Neural progenitor cell (in vitro differentiated cells): Measurements from ENCODE around the gene SCP2D1. TPM values are rescaled to one million over a fixed set of nuclear protein-coding genes. Genes with fewer than 3 reads are reported as not detected.

Experiments used
- DNase-seq: peaks from one replicate; pipeline ENCODE4 v3.0.0-alpha.2; 2016; ENCODE audit warnings: low spot score
- H2AFZ ChIP-seq: fragments of 200-600 bp; sonication (generic); replicated peaks from 2 replicates; pipeline ENCODE4 v1.6.1; 2016; ENCODE audit warnings: antibody characterized with exemption
- H3F3A ChIP-seq: fragments of 200-600 bp; sonication (generic); 2 replicates; pipeline ENCODE4 v1.6.1; 2016; ENCODE audit warnings: antibody characterized with exemption, low read depth
- H3K27ac ChIP-seq: fragments of 200-600 bp; sonication (generic); 2 replicates; pipeline ENCODE4 v1.5.1; 2016; ENCODE audit warnings: mild to moderate bottlenecking
- H3K27me3 ChIP-seq: fragments of 200-600 bp; sonication (generic); 2 replicates; pipeline ENCODE4 v1.6.1; 2016; ENCODE audit warnings: mild to moderate bottlenecking, moderate library complexity
- H3K36me3 ChIP-seq: fragments of 200-600 bp; sonication (generic); 2 replicates; pipeline ENCODE4 v1.5.1; 2016
- H3K4me1 ChIP-seq: fragments of 200-600 bp; sonication (generic); 2 replicates; pipeline ENCODE4 v1.6.1; 2016; ENCODE audit warnings: mixed run types
- H3K4me2 ChIP-seq: fragments of 200-600 bp; sonication (generic); 2 replicates; pipeline ENCODE4 v1.6.1; 2016
- H3K4me3 ChIP-seq: fragments of 200-600 bp; sonication (generic); 2 replicates; pipeline ENCODE4 v1.5.1; 2016
- H3K79me2 ChIP-seq: fragments of 200-600 bp; sonication (generic); 2 replicates; pipeline ENCODE4 v1.6.1; 2016; ENCODE audit warnings: low read depth
- H3K9ac ChIP-seq: fragments of 200-600 bp; sonication (generic); 2 replicates; pipeline ENCODE4 v1.6.1; 2016
- H3K9me3 ChIP-seq: fragments of 200-600 bp; sonication (generic); 2 replicates; pipeline ENCODE4 v1.5.1; 2016; ENCODE audit warnings: low read depth
- H4K20me1 ChIP-seq: fragments of 200-600 bp; sonication (generic); 2 replicates; pipeline ENCODE4 v1.6.1; 2016; ENCODE audit warnings: low read depth
- H3K27ac Mint-ChIP-seq: 3 replicates; pipeline ENCODE4 v1.8.0; 2021; ENCODE audit warnings: mixed read lengths
- H3K27me3 Mint-ChIP-seq: 2 replicates; pipeline ENCODE4 v1.8.0; 2022; ENCODE audit warnings: low read depth, mild to moderate bottlenecking, inconsistent platforms, moderate library complexity, mixed read lengths; ENCODE audit not compliant: insufficient read depth
- H3K36me3 Mint-ChIP-seq: 3 replicates; pipeline ENCODE4 v1.8.0; 2021; ENCODE audit warnings: mixed read lengths
- H3K4me1 Mint-ChIP-seq: 3 replicates; pipeline ENCODE4 v1.8.0; 2021; ENCODE audit warnings: mixed read lengths
- H3K4me3 Mint-ChIP-seq: 3 replicates; pipeline ENCODE4 v1.8.0; 2021; ENCODE audit warnings: mild to moderate bottlenecking, moderate library complexity, mixed read lengths
- H3K9me3 Mint-ChIP-seq: 3 replicates; pipeline ENCODE4 v1.8.0; 2020; ENCODE audit warnings: mixed read lengths
- EZH2 ChIP-seq: fragments of 200-600 bp; sonication (generic); IDR thresholded peaks from 2 replicates; pipeline ENCODE4 v1.6.1; 2017; ENCODE audit warnings: antibody characterized with exemption, mild to moderate bottlenecking, moderate library complexity
- EZH2phosphoT487 ChIP-seq: fragments of 200-600 bp; sonication (generic); IDR thresholded peaks from 2 replicates; pipeline ENCODE4 v1.6.1; 2017; ENCODE audit warnings: antibody characterized with exemption
- total RNA-seq: library from RNA; depleted of rRNA; stranded (reverse); fragments of >200 nt; gene quantifications from 2 replicates; pipeline ENCODE4 v1.2.3, GENCODE V29; 2015; ENCODE audit warnings: low replicate concordance
- TF ChIP-seq, protein P1 (sequence below): fragments of 200-600 bp; sonication (generic); IDR thresholded peaks from 2 replicates; pipeline ENCODE4 v1.5.1; 2017; ENCODE audit warnings: antibody characterized with exemption, mild to moderate bottlenecking

SCP2D1 gene
- total RNA-seq, 1 donor from 2014 or later: not detected

DNA sequence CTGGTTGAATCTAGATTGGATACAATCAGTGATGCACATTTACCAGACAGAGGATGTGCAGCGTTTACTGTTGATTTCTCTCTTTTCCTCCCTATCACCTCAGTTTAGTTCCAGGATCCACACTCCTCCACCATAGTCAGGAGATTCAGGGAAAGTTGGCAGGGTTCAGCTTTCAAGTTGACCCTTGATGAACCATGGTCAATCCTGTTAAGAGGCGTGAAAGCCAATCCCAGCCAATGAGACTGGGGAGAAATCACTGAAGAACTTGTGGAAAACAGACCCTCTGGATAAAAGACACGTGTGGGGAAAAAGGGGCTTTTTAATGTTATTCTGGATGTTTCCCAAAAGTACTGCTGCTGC, 19.2 kb upstream of the SCP2D1 start:
- Histone ChIP-seq H3K36me3 (no peaks in the 10 kb centered on the region), H3K9ac (peak overlapping the region; percentile 43), H4K20me1 (no peaks in the 10 kb centered on the region), H3K9me3 (no peaks in the 10 kb centered on the region), H3K27me3 (peaks cover 59% of the 10 kb centered on the region), H3K4me1 (peaks cover 4% of the 10 kb centered on the region), H3F3A (no peaks in the 10 kb centered on the region), H2AFZ (peak overlapping the region; percentile 97), H3K4me2 (peak overlapping the region; percentile 88), H3K4me3 (peak overlapping the region; percentile 67), H3K27ac (no peak overlapping the region), H3K79me2 (no peaks in the 10 kb centered on the region)
- H3K27me3 Mint-ChIP-seq: peaks cover 4% of the 10 kb centered on the region
- peak overlapping the region; percentile 67 for H3K27ac Mint-ChIP-seq
- no peaks in the 10 kb centered on the region for H3K9me3 Mint-ChIP-seq
- TF ChIP-seq EZH2phosphoT487 (no peak), EZH2 (no peak)
- TF ChIP-seq, protein P1, sequence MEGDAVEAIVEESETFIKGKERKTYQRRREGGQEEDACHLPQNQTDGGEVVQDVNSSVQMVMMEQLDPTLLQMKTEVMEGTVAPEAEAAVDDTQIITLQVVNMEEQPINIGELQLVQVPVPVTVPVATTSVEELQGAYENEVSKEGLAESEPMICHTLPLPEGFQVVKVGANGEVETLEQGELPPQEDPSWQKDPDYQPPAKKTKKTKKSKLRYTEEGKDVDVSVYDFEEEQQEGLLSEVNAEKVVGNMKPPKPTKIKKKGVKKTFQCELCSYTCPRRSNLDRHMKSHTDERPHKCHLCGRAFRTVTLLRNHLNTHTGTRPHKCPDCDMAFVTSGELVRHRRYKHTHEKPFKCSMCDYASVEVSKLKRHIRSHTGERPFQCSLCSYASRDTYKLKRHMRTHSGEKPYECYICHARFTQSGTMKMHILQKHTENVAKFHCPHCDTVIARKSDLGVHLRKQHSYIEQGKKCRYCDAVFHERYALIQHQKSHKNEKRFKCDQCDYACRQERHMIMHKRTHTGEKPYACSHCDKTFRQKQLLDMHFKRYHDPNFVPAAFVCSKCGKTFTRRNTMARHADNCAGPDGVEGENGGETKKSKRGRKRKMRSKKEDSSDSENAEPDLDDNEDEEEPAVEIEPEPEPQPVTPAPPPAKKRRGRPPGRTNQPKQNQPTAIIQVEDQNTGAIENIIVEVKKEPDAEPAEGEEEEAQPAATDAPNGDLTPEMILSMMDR: no peak
- peaks cover 21% of the 10 kb centered on the region for H3K4me1 Mint-ChIP-seq
- no peaks in the 10 kb centered on the region for H3K36me3 Mint-ChIP-seq
- H3K4me3 Mint-ChIP-seq: peak overlapping the region; percentile 92
- no peak for DNase-seq

DNA sequence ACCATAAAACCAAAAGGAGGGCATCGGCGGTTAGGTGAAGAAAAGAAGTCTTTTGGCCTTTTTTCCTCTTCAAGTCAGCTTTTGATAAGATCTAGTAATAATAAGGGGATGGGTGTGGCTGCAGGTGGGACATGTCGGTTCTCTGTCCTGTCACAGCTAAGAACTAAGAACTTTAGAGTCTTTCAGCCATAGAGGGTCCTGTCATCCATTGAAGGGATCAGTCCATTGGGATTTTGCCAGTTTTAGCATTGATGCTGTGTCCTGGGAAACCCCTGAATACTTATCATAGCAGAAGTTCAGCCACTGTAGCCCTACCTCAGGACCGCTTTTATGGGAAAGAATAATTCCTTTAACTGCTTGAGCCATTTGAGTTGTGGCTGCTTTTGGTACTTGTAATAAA, 18.2 kb upstream of the SCP2D1 start:
- H3K27me3 ChIP-seq: peaks cover 55% of the 10 kb centered on the region
- H2AFZ ChIP-seq: no peak overlapping the region
- H3K79me2 ChIP-seq: no peaks in the 10 kb centered on the region
- no peaks in the 10 kb centered on the region for H3F3A ChIP-seq
- H3K4me1 Mint-ChIP-seq: peaks cover 21% of the 10 kb centered on the region
- no peak for DNase-seq
- H3K9ac ChIP-seq: no peak overlapping the region
- peaks cover 4% of the 10 kb centered on the region for H3K4me1 ChIP-seq
- H3K36me3 ChIP-seq: no peaks in the 10 kb centered on the region
- no peaks in the 10 kb centered on the region for H3K36me3 Mint-ChIP-seq
- H3K4me2 ChIP-seq: no peak overlapping the region
- no peaks in the 10 kb centered on the region for H3K9me3 Mint-ChIP-seq
- H3K4me3 Mint-ChIP-seq: peak overlapping the region; percentile 92
- no peaks in the 10 kb centered on the region for H4K20me1 ChIP-seq
- no peak overlapping the region for H3K27ac ChIP-seq
- H3K27me3 Mint-ChIP-seq: peaks cover 4% of the 10 kb centered on the region
- H3K4me3 ChIP-seq: no peak overlapping the region
- H3K9me3 ChIP-seq: no peaks in the 10 kb centered on the region
- no peak overlapping the region for H3K27ac Mint-ChIP-seq
- TF ChIP-seq, protein P1: no peak
- TF ChIP-seq EZH2 (no peak), EZH2phosphoT487 (no peak)

DNA sequence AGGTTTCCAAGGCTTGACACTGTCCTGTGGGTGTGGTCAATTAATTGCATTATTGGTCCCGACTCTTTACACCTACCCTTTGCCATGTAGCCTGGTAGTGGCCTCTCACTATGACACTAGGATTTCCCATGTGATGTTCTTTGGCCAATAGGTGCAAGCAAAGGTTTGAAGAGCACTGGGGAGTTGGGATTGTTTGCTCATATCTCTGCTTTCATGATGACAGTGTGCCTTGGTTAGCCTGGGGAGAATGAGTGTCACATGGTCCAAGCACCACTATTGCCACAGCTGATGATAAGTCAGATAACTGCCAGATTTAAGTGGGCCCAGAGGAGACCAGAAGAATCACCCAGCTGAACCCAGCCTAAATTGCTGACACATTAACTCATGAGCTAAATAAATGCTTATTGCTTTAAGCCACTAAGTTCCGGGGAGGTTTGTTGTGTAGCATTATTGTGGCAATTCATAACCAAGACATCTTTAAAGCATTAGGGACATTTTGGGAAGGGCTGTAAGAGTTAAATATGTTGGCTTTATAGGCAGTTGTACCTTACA, 17.2 kb upstream of the SCP2D1 start:
- H3K79me2 ChIP-seq: no peaks in the 10 kb centered on the region
- H3F3A ChIP-seq: no peaks in the 10 kb centered on the region
- no peak overlapping the region for H2AFZ ChIP-seq
- H3K27ac ChIP-seq: no peak overlapping the region
- no peak for TF ChIP-seq EZH2
- H3K9me3 ChIP-seq: no peaks in the 10 kb centered on the region
- H3K9ac ChIP-seq: no peak overlapping the region
- Mint-ChIP-seq H3K36me3 (no peaks in the 10 kb centered on the region), H3K4me3 (no peak overlapping the region), H3K27ac (no peak overlapping the region), H3K9me3 (no peaks in the 10 kb centered on the region), H3K27me3 (peaks cover 4% of the 10 kb centered on the region), H3K4me1 (peaks cover 21% of the 10 kb centered on the region)
- peaks cover 4% of the 10 kb centered on the region for H3K4me1 ChIP-seq
- no peak for DNase-seq
- H3K4me2 ChIP-seq: no peak overlapping the region
- H4K20me1 ChIP-seq: no peaks in the 10 kb centered on the region
- peaks cover 46% of the 10 kb centered on the region for H3K27me3 ChIP-seq
- H3K4me3 ChIP-seq: no peak overlapping the region
- H3K36me3 ChIP-seq: no peaks in the 10 kb centered on the region

DNA sequence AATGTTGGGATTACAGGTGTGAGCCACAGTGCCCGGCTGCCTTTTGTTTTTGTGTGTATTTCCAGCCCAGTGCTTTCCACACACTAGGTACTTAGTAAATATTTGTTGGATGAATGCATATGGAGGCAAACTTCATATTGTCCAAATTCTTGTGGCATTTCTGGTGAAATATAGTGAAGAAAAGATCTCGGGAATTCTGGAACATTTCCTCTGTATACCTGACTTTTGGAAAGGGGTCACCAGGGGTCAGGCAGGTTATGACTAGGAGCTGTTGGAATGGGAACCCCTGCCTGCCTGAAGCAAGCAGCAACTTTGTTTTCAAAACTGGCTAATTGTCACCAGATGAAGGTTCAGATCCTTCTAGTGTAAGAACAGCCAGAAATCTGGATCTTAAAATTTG, 12.1 kb upstream of the SCP2D1 start:
- Histone ChIP-seq H3F3A (no peaks in the 10 kb centered on the region), H3K36me3 (no peaks in the 10 kb centered on the region), H3K27ac (no peak overlapping the region), H3K27me3 (peaks cover 29% of the 10 kb centered on the region), H3K4me3 (no peak overlapping the region), H3K4me1 (no peaks in the 10 kb centered on the region), H2AFZ (no peak overlapping the region), H4K20me1 (no peaks in the 10 kb centered on the region), H3K9ac (no peak overlapping the region), H3K79me2 (no peaks in the 10 kb centered on the region), H3K9me3 (no peaks in the 10 kb centered on the region), H3K4me2 (no peak overlapping the region)
- H3K36me3 Mint-ChIP-seq: no peaks in the 10 kb centered on the region
- peaks cover 6% of the 10 kb centered on the region for H3K4me1 Mint-ChIP-seq
- no peak for DNase-seq
- H3K4me3 Mint-ChIP-seq: no peak overlapping the region
- no peaks in the 10 kb centered on the region for H3K9me3 Mint-ChIP-seq
- H3K27ac Mint-ChIP-seq: no peak overlapping the region
- TF ChIP-seq EZH2phosphoT487 (no peak), EZH2 (no peak)
- TF ChIP-seq, protein P1: no peak
- peaks cover 2% of the 10 kb centered on the region for H3K27me3 Mint-ChIP-seq
